ENCODE results near the gene CD4. TPM values are rescaled to one million over a fixed set of nuclear protein-coding genes. Genes with fewer than 3 reads are reported as not detected.

Gene CD4
- total RNA-seq, 2 donors from 2014 or later: 1.6 to 8.6 TPM

DNA sequence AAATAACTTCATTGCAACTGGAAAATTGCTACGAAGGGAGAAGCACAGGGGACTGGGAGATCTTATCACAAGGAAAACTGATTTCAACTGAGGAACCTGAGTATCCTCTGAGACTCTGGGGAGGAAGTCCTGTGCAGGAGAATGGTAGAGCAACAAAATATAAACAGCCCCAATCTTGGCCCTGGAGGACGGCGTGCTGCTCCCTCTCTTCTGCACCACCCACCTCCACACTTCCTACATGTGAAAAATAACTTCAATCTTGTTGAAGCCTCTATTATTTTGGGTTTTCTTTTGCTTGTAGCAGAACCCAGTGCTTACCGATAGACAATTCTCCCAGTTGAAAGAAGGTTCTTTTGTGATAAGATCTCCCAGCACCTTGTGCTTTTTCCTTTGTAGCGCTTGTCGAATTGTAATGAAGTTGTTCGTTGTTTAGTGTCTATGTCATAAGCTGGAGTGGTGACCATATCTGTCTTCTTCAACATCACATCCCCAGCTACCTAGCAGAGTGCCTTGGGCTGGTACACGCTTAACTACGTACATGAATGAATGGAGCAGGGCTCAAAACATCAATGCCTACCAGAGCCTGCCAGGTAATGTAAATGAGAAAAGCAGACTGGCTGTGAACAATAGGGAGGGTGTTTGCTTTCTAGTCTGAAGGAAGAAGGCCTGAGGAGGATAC lies 2.8 kb upstream of the CD4 start:
- no peak overlapping the region for H3K4me3 ChIP-seq
- H3K27ac ChIP-seq: no peak overlapping the region
- no peaks in the 10 kb centered on the region for H3K4me1 ChIP-seq (replicated peaks)
- no peak for TF ChIP-seq POLR2AphosphoS5 (IDR thresholded peaks at IDR 0.05)
- TF ChIP-seq, protein P1, sequence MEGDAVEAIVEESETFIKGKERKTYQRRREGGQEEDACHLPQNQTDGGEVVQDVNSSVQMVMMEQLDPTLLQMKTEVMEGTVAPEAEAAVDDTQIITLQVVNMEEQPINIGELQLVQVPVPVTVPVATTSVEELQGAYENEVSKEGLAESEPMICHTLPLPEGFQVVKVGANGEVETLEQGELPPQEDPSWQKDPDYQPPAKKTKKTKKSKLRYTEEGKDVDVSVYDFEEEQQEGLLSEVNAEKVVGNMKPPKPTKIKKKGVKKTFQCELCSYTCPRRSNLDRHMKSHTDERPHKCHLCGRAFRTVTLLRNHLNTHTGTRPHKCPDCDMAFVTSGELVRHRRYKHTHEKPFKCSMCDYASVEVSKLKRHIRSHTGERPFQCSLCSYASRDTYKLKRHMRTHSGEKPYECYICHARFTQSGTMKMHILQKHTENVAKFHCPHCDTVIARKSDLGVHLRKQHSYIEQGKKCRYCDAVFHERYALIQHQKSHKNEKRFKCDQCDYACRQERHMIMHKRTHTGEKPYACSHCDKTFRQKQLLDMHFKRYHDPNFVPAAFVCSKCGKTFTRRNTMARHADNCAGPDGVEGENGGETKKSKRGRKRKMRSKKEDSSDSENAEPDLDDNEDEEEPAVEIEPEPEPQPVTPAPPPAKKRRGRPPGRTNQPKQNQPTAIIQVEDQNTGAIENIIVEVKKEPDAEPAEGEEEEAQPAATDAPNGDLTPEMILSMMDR (IDR thresholded peaks at IDR 0.05): no peak
- no peak for TF ChIP-seq POLR2A (IDR thresholded peaks at IDR 0.05)
- 53% methylated on average over 9 of the region's 9 CpGs for WGBS
- DNase-seq (ENCODE audit: low spot score): no peak
- no peaks in the 10 kb centered on the region for H3K27me3 ChIP-seq (replicated peaks; ENCODE audit: insufficient read depth)
- intact Hi-C loops (cut with DNase I): no loop called here
- H3K9me3 ChIP-seq: no peaks in the 10 kb centered on the region
- no peaks in the 10 kb centered on the region for H3K36me3 ChIP-seq

DNA sequence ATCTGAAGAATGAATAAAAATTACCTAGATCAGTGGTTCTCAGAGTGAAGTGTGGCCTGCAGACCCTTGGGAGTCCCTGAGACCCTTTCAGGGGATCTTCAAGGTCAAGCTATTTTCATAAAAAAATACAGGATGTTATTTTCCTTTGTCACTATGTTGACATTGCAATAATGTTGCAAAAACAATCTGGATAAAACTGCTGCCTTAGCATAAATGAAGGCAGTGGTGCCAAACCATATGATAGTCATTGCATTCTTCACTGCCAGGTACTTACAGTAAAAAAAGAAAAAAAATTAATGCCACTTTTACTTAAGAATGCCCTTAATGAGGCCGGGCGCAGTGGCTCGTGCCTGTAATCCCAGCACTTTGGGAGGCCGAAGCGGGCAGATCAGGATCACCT lies 2.0 kb upstream of the CD4 start:
- Histone ChIP-seq H3K9me3 (no peaks in the 10 kb centered on the region), H3K27ac (no peak overlapping the region), H3K4me3 (no peak overlapping the region), H3K27me3 (replicated peaks; ENCODE audit: insufficient read depth) (no peaks in the 10 kb centered on the region), H3K4me1 (replicated peaks) (no peaks in the 10 kb centered on the region), H3K36me3 (no peaks in the 10 kb centered on the region)
- TF ChIP-seq, protein P1 (IDR thresholded peaks at IDR 0.05): no peak
- no peak for TF ChIP-seq POLR2AphosphoS5 (IDR thresholded peaks at IDR 0.05)
- no peak for TF ChIP-seq POLR2A (IDR thresholded peaks at IDR 0.05)
- 89% methylated on average over 5 of the region's 5 CpGs for whole genome bisulfite sequencing
- intact Hi-C loops (cut with DNase I): no loop called here
- DNase-seq (ENCODE audit: low spot score): no peak

DNA sequence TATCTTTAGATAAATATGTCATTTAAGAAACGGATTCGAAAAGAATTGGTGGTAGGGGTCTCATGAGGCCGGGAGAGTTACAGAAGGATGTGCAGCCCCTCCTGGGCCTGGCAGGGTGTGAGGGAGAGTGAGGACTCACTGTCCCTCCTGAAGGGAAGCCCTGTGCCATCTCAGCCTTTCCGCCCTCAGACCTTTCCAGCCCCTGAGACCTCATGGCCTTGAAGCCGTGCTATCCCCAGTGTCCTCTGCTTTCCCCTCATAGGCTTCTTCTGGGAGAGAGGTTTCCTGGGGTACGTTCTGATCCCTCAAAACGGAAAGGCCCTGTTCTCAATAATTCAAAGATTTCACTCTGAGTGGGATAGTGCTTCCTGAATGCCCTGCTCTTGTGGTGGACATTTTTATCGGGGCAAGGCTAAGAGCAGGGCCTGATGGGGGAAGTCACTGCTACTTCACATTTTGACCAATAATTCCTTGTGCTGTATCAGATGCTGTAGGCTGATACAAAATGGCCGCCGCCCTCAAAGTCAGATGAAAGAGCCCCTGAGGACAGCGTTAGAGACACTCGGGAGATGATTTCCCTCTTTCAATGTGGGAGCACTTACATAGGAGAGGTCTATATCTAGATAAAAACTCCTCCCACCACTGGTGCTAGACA lies 1.3 kb downstream of the CD4 start:
- intact Hi-C loops (cut with DNase I): no loop called here
- no peaks in the 10 kb centered on the region for H3K27me3 ChIP-seq (replicated peaks; ENCODE audit: insufficient read depth)
- TF ChIP-seq POLR2A (IDR thresholded peaks at IDR 0.05): no peak
- TF ChIP-seq, protein P1 (IDR thresholded peaks at IDR 0.05): no peak
- no peak for TF ChIP-seq POLR2AphosphoS5 (IDR thresholded peaks at IDR 0.05)
- no peaks in the 10 kb centered on the region for H3K36me3 ChIP-seq
- whole genome bisulfite sequencing: 87% methylated on average over 12 of the region's 12 CpGs
- no peak overlapping the region for H3K4me3 ChIP-seq
- no peaks in the 10 kb centered on the region for H3K4me1 ChIP-seq (replicated peaks)
- no peak overlapping the region for H3K27ac ChIP-seq
- H3K9me3 ChIP-seq: no peaks in the 10 kb centered on the region
- DNase-seq (ENCODE audit: low spot score): no peak

DNA sequence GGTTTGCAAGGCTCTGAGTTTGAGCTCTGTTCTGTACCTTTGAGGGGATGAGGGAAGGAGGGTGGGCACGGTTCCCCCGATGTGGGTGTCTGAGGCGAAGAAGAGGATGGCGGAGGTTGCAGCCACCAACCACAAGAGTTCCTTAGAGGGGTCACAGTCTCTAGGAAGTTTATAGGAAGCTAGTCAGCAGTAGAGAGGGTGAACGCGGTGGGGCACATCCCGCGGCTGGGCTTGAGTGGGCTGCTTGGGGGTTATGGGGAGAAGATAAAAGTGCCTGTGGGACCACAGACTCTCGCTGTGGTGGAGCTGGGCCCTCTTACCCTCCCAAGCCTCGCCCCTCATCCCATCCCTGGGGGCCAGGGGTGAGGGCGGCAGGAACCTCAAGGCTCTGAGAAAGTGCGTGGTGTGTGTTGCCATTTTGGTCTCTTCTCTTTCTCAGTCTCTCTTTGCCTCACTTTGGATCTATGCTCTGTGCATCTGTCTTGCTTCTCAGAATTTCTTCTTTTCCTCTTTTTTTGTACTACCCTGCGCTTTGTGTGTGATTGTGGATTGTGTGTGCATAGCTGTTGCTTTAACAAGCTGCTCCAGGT lies 2.7 kb downstream of the CD4 start:
- intact Hi-C loops (cut with DNase I): no loop called here
- H3K4me1 ChIP-seq (replicated peaks): no peaks in the 10 kb centered on the region
- TF ChIP-seq POLR2A (IDR thresholded peaks at IDR 0.05) (no peak), POLR2AphosphoS5 (IDR thresholded peaks at IDR 0.05) (no peak)
- TF ChIP-seq, protein P1 (IDR thresholded peaks at IDR 0.05): no peak
- H3K27ac ChIP-seq: no peak overlapping the region
- no peak for DNase-seq (ENCODE audit: low spot score)
- no peaks in the 10 kb centered on the region for H3K36me3 ChIP-seq
- H3K4me3 ChIP-seq: no peak overlapping the region
- no peaks in the 10 kb centered on the region for H3K27me3 ChIP-seq (replicated peaks; ENCODE audit: insufficient read depth)
- 88% methylated on average over 13 of the region's 13 CpGs for WGBS
- no peaks in the 10 kb centered on the region for H3K9me3 ChIP-seq
